ENCODE measurements around the gene GNAS.

The GNAS gene

DNA sequence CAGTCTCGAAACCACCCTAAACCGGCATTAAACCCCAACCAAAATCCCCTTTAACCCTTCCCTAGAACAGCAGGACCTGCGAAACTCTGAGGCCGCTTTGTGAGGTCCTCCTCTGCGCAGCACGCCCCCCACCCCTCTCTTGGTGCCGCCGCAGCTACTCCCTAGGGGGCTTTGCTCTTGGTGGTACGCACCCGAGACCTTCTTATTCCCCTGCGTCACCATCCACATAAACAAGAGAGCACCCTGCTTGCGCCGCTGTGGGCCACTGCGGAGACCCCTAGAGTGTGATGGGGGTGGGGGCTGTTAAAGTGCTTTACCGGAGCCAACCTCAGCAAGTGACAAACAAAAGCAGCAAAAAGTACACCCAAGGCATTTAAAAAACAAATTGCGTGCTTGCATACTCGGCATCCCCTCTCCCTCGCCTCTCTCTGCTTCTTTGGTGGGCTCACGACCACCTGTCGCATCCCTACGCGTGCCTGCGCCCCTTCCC is 502 bp upstream of the GNAS start:
- no peak for DNase-seq (ENCODE audit: extremely low read depth in 1 of 2, low read depth in 1 of 2)

DNA sequence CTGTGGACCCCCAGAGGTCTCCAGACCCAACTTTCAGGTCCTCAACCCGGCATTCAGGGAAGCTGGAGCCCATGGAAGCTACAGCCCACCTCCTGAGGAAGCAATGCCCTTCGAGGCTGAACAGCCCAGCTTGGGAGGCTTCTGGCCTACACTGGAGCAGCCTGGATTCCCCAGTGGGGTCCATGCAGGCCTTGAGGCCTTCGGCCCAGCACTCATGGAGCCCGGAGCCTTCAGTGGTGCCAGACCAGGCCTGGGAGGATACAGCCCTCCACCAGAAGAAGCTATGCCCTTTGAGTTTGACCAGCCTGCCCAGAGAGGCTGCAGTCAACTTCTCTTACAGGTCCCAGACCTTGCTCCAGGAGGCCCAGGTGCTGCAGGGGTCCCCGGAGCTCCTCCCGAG is 950 bp downstream of the GNAS start:
- no peak for DNase-seq (ENCODE audit: extremely low read depth in 1 of 2, low read depth in 1 of 2)

DNA sequence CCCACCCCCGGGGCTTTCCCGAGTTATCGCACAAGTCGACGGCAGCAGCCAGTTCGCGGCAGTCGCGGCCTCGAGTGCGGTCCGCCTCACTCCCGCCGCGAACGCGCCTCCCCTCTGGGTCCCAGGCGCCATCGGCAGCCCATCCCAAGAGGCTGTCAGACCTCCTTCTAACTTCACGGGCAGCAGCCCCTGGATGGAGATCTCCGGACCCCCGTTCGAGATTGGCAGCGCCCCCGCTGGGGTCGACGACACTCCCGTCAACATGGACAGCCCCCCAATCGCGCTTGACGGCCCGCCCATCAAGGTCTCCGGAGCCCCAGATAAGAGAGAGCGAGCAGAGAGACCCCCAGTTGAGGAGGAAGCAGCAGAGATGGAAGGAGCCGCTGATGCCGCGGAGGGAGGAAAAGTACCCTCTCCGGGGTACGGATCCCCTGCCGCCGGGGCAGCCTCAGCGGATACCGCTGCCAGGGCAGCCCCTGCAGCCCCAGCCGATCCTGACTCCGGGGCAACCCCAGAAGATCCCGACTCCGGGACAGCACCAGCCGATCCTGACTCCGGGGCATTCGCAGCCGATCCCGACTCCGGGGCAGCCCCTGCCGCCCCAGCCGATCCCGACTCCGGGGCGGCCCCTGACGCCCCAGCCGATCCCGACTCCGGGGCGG is 1.6 kb downstream of the GNAS start:
- DNase-seq (ENCODE audit: extremely low read depth in 1 of 2, low read depth in 1 of 2) = no peak

DNA sequence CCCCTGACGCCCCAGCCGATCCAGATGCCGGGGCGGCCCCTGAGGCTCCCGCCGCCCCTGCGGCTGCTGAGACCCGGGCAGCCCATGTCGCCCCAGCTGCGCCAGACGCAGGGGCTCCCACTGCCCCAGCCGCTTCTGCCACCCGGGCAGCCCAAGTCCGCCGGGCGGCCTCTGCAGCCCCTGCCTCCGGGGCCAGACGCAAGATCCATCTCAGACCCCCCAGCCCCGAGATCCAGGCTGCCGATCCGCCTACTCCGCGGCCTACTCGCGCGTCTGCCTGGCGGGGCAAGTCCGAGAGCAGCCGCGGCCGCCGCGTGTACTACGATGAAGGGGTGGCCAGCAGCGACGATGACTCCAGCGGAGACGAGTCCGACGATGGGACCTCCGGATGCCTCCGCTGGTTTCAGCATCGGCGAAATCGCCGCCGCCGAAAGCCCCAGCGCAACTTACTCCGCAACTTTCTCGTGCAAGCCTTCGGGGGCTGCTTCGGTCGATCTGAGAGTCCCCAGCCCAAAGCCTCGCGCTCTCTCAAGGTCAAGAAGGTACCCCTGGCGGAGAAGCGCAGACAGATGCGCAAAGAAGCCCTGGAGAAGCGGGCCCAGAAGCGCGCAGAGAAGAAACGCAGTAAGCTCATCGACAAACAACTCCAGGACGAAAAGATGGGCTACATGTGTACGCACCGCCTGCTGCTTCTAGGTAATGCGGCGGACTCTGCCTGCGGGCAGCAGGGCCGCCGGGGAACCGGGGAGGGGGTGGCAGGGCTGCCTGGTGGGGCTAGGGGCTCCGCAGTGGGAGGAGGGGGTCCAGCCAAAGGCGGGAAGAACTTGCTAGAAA is 2.3 kb downstream of the GNAS start:
- no peak for DNase-seq (ENCODE audit: extremely low read depth in 1 of 2, low read depth in 1 of 2)

- no peak for DNase-seq (ENCODE audit: extremely low read depth in 1 of 2, low read depth in 1 of 2)
These were observed 3.2 kb downstream of the GNAS start for GRCh38 chr20:58855506-58856389.

- DNase-seq (ENCODE audit: extremely low read depth in 1 of 2, low read depth in 1 of 2) = no peak
These were observed 10.7 kb downstream of the GNAS start for GRCh38 chr20:58863044-58863790.

GRCh38 chr20:58864346-58864745 is 11.8 kb downstream of the GNAS start:
- no peak for DNase-seq (ENCODE audit: extremely low read depth in 1 of 2, low read depth in 1 of 2)

DNA sequence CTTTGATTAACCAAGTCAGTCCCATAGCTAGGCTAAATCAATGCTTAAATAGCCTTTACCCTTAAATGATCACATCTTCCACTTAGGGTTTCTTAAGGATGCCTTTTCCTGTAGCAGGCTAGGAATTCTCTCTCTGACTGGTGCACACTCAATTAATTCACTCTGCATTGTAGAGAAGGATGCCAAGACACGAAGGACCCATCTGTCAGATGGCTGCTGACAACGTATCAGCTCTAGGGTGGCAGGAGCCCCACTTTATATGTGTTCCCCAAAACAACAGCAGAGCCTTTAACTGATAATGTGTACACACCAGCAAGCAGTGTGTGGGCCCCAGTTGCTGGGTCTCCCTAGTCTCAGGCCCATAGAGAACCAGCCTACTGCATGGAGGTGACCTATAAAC is 13.3 kb downstream of the GNAS start:
- DNase-seq (ENCODE audit: extremely low read depth in 1 of 2, low read depth in 1 of 2) = no peak

DNA sequence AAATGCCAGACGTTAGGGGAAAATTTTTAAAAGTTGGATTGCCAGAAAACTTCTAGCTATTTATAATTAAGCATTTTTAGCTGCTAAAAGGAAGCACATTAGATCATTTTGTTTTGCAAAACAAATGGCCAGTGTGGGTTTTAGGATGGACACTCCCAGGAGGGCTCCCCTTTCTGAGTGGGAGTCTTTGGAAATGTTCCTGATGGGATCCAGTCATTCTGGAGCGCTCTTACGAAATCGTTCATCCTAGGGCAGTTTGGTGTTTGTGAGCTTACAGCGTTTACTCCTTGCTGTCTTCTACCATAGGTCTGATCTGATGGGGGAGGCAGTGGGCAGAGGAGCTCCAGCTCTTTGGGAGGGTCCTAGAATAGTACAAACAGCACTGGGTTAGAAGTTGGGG is 14.7 kb downstream of the GNAS start:
- no peak for DNase-seq (ENCODE audit: extremely low read depth in 1 of 2, low read depth in 1 of 2)

- DNase-seq (ENCODE audit: extremely low read depth in 1 of 2, low read depth in 1 of 2) = no peak
These were observed 16.3 kb downstream of the GNAS start for GRCh38 chr20:58868795-58869194.

- no peak for DNase-seq (ENCODE audit: extremely low read depth in 1 of 2, low read depth in 1 of 2)
These were observed 17.2 kb downstream of the GNAS start for GRCh38 chr20:58869662-58870227.

DNA sequence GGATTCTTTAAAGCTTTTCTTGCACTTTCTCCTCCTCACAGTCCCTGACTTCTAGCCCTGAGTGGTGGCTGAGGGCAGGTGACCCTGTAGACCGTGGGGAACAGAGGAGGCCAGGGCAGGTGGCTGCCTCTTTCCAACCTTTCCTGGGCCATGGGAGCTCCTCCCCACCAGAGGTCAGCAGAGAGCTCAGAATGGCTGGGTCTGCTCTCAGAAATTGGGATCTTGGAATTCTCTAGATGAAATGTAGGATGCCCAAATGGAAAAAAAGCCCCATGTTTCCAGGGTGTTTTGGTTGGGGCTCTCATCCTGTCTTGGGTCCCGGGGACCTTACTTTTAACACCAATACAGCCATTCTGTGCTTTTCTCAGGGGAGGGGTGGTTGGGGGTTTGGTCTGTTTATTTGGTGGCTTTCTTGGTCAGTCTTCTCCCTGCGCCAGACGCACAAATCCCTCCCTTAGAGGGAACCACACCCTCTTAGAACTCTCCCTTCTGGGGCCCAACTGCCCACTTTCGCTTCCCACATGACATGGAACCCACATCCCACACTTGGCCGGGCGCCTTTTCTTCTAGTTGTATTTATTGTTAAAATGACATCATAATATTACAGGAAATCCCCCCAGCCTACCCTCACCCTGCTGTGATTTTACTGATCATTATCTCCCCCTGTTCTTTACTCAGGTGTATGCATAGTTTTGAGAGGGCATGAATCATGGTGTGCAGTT is 17.9 kb downstream of the GNAS start:
- DNase-seq (ENCODE audit: extremely low read depth in 1 of 2, low read depth in 1 of 2) = no peak

- no peak for DNase-seq (ENCODE audit: extremely low read depth in 1 of 2, low read depth in 1 of 2)
These were observed 19.1 kb downstream of the GNAS start for GRCh38 chr20:58871533-58872102.

DNA sequence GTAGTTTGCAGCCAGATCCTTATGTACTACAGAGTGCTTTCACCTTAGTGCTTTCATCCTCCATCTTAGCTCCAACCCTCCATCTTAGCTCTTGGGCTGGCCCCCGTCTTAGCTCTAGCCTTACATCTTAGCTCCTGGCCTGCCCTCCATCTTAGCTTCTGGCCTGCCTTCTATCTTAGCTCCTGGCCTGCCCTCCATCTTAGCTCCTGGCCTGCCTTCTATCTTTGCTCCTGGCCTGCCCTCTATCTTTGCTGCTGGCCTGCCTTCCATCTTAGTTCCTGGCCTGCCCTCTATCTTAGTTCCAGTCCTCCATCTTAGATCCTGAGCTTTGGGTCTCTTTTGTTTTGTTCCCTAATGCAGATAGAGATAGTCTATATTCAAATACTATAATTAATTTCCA is 22.0 kb downstream of the GNAS start:
- no peak for DNase-seq (ENCODE audit: extremely low read depth in 1 of 2, low read depth in 1 of 2)

DNA sequence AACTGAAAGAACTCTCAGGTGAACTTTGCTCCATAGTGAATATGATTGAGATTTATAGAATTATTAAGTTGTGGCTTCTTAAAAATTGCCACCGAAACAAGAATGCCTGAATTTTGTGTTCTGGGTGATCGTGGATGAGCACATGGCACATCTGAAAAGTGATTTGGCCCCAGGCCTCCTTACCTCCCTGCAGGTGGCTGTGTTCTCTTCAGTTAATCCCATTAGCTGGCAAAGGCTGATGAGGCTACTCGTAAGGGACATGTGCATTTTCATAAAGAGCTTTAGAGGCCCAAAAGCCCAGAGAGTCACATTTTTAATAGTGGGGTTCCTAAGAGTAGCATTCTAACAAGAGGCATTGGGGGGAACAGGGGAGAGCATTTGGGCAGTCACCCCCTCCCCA is 22.6 kb downstream of the GNAS start:
- DNase-seq (ENCODE audit: extremely low read depth in 1 of 2, low read depth in 1 of 2) = no peak

GRCh38 chr20:58875541-58876134 is 23.1 kb downstream of the GNAS start:
- DNase-seq (ENCODE audit: extremely low read depth in 1 of 2, low read depth in 1 of 2) = no peak

- no peak for DNase-seq (ENCODE audit: extremely low read depth in 1 of 2, low read depth in 1 of 2)
These were observed 23.9 kb downstream of the GNAS start for GRCh38 chr20:58876437-58876836.

DNA sequence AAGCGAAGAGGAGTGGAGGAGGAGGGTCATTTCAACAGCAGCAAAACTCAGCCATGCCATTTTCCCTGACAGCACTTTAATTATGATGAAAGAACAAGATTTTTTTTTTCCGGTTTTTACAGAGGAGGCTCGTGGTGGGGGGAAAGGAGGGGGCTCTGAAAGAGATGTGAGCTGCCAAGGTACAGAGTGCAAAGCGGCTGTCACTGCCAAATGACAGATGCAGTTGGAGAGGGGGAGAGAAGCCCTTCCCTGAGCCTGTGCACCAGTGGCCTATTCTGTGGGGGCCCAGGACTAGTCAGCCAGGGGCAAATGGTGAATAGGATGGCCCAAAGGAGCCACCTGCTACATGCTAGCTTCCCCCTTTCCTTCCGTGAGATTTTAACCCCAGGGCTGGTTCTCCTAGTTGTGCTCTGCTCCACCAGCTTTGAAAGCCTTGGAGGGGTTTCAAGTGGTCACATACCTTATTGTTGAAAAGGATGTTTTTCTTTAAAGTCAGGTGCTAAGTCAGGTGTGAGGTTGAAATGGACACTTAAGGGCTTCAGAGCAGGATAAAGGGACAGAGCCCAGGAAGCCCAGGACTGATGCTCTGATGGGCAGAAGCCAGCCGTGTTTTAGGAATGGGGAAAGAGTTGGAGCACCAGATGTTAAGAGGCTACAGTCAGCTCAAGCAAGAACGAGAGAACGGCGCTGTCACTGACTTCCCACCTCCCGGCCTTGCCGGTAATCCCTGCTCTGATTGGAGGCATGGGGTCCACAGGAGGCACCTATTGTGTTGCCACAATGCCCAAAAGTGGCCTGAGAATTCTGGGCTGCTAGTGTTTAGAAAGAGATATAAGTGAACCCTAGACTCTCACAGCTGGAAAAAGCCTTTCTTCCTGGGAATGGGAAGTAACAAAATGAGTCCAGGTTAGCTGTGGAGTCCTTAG is 24.8 kb downstream of the GNAS start:
- DNase-seq (ENCODE audit: extremely low read depth in 1 of 2, low read depth in 1 of 2) = no peak
